ENCODE results near the gene DYNC2I2. TPM values are rescaled to one million over a fixed set of nuclear protein-coding genes. Genes with fewer than 3 reads are reported as not detected.

DYNC2I2 gene
- total RNA-seq, 1 experiment from 2014 or later: 58.6 TPM

DNA sequence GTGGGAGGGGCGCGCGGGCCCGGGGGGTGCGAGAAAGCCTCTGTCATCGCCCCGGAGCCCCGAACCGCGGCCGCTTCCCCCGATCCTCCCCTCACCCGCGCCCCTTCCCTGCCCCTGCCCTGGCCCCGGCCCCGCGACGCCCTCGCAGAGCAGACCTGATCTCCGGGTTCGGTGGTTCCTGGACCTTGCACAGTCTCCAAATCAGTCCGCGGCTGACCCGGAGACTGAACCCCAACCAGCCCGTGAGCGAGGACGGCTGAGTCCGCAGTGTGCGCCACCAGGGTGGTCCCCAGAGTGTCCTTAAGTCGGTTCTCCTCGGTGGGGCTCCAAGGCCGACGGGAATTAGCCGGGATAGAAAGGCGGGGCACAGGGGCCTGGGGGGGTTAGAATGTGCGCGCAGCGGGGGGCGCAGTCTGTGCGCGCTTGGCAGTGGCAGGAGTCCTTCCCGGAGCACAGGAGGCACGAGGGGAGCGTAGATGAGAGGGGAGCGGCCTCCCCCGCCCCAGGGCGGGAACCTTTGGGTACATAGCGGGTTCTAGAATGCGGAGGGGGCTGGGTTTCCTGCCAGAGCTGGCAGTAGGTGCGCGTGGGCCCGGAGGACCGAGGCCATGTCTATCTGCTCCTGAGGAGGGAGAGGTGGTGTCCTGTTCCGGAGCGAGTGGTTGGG is 46.4 kb upstream of the DYNC2I2 start:
- peak overlapping the region; percentile 33 for H3K18ac ChIP-seq (ENCODE audit: insufficient read length, low read depth, low read length)
- H3K27ac ChIP-seq (ENCODE audit: insufficient read length, low read depth, low read length): no peak overlapping the region
- H3K9ac ChIP-seq (ENCODE audit: extremely low read depth, insufficient read length, low read length): peak overlapping the region; percentile 20
- peak overlapping the region; percentile 85 to 88 for H3K4me3 Mint-ChIP-seq
- H3K14ac ChIP-seq (ENCODE audit: insufficient read depth, low read length): no peak overlapping the region
- no peak overlapping the region for H3K23ac ChIP-seq (ENCODE audit: insufficient read length, low read depth, low read length)
- H4K20me1 ChIP-seq (ENCODE audit: control insufficient read depth, insufficient read depth, insufficient read length): no peaks in the 10 kb centered on the region
- H3K23me2 ChIP-seq (ENCODE audit: insufficient read length, low read depth, low read length, poor library complexity, severe bottlenecking): peaks cover 7% of the 10 kb centered on the region
- H3K36me3 Mint-ChIP-seq (ENCODE audit: insufficient read depth in 1 of 3, low read depth in 3 of 3): no peaks in the 10 kb centered on the region; a peak in 2 of 7 replicates
- H3K27me3 Mint-ChIP-seq (ENCODE audit: low read depth): peaks cover 2% of the 10 kb centered on the region; the same call in 1 of the 2 replicates
- peak; percentile 63 for DNase-seq
- no peak overlapping the region for H2BK20ac ChIP-seq (ENCODE audit: low read depth, low read length, poor library complexity, severe bottlenecking)
- TF ChIP-seq, protein P1, sequence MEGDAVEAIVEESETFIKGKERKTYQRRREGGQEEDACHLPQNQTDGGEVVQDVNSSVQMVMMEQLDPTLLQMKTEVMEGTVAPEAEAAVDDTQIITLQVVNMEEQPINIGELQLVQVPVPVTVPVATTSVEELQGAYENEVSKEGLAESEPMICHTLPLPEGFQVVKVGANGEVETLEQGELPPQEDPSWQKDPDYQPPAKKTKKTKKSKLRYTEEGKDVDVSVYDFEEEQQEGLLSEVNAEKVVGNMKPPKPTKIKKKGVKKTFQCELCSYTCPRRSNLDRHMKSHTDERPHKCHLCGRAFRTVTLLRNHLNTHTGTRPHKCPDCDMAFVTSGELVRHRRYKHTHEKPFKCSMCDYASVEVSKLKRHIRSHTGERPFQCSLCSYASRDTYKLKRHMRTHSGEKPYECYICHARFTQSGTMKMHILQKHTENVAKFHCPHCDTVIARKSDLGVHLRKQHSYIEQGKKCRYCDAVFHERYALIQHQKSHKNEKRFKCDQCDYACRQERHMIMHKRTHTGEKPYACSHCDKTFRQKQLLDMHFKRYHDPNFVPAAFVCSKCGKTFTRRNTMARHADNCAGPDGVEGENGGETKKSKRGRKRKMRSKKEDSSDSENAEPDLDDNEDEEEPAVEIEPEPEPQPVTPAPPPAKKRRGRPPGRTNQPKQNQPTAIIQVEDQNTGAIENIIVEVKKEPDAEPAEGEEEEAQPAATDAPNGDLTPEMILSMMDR (conservative IDR thresholded peaks at IDR 0.05): no peak
- H3T11ph ChIP-seq (ENCODE audit: low read length): no peak overlapping the region
- H4K5ac ChIP-seq (ENCODE audit: insufficient read length, low read depth, low read length): no peak overlapping the region
- no peak overlapping the region for H2BK120ac ChIP-seq (ENCODE audit: low read depth, low read length, poor library complexity, severe bottlenecking)
- no peak overlapping the region for H3K56ac ChIP-seq (ENCODE audit: insufficient read length, low read depth, low read length)
- H4K91ac ChIP-seq (ENCODE audit: insufficient read length, low read depth, low read length): no peak overlapping the region
- H2BK12ac ChIP-seq (ENCODE audit: insufficient read length, low read depth, low read length): no peak overlapping the region
- no peak overlapping the region for H3K4ac ChIP-seq (ENCODE audit: low read depth, low read length)
- H3K4me2 ChIP-seq (ENCODE audit: insufficient read depth, insufficient read length, low read length): peak overlapping the region; percentile 54
- H3K9me3 ChIP-seq (ENCODE audit: control insufficient read depth, low read depth, low read length): no peaks in the 10 kb centered on the region
- peak overlapping the region in 2 of 3 experiments; percentile 40 to 90; a peak in 3 of 7 replicates for H3K27ac Mint-ChIP-seq
- H2AK5ac ChIP-seq (ENCODE audit: insufficient read length, low read length): no peak overlapping the region
- peaks cover 2 to 7% of the 10 kb centered on the region in 2 experiments; a peak in 3 of 4 replicates for H3K4me1 Mint-ChIP-seq
- H2BK15ac ChIP-seq (ENCODE audit: low read depth, low read length): no peak overlapping the region
- H3K27me3 ChIP-seq (ENCODE audit: insufficient read depth, low read length): no peaks in the 10 kb centered on the region
- H3K79me1 ChIP-seq (ENCODE audit: insufficient read depth, low read depth, low read length, poor library complexity, severe bottlenecking): no peaks in the 10 kb centered on the region
- no peak overlapping the region for H2AFZ ChIP-seq (ENCODE audit: low read length)
- WGBS (ENCODE audit: extremely low coverage, insufficient read length, low lambda C conversion rate): no CpG with 5 or more reads among the region's 55 CpGs
- H3K79me2 ChIP-seq (ENCODE audit: insufficient read depth, low read length): no peaks in the 10 kb centered on the region
- H3K4me1 ChIP-seq (ENCODE audit: insufficient read depth, low read length): no peaks in the 10 kb centered on the region
- H2BK5ac ChIP-seq (ENCODE audit: insufficient read length, low read length): no peak overlapping the region
- H4K8ac ChIP-seq (replicated peaks; ENCODE audit: insufficient read length, low read depth, low read length): no peak overlapping the region
- 0 out of 5 replicates have a peak, but pooled peaks cover 2% of the 10 kb centered on the region in 2 experiments for H3K9me3 Mint-ChIP-seq
